IMR-90 (cell line): ENCODE measurements around the gene COX7B.

ENCODE experiments used
- CEBPB ChIP-seq: IDR thresholded peaks from 2 replicates; pipeline ENCODE4 v1.6.1; 2012; ENCODE audit warnings: low read depth, low read length, improper control_type of control experiment
- CTCF ChIP-seq: conservative IDR thresholded peaks from 2 replicates; pipeline ENCODE4 v1.5.1; 2012; ENCODE audit warnings: mild to moderate bottlenecking, low read depth, low read length, improper control_type of control experiment
- POLR2A ChIP-seq: IDR thresholded peaks from 2 replicates; pipeline ENCODE4 v1.6.1; 2012; ENCODE audit warnings: mild to moderate bottlenecking, low read depth, low read length
- SMC3 ChIP-seq: fragments of 150-350 bp; IDR thresholded peaks from 2 replicates; pipeline ENCODE4 v1.6.1; 2016; ENCODE audit warnings: low read depth, mild to moderate bottlenecking, antibody characterized with exemption, low read length, moderate library complexity
- USF2 ChIP-seq: fragments of 150-350 bp; IDR thresholded peaks from 2 replicates; pipeline ENCODE4 v1.6.1; 2017; ENCODE audit warnings: mild to moderate bottlenecking, antibody characterized with exemption, low read length, low read depth

- no peak for TF ChIP-seq USF2
- TF ChIP-seq CTCF: no peak
- no peak for TF ChIP-seq POLR2A
- TF ChIP-seq CEBPB: no peak
- no peak for TF ChIP-seq SMC3
These were observed 54.0 kb downstream of the COX7B start for GRCh38 chrX:77953302-77953701.
